Keratinocyte (primary cell): ENCODE measurements around the gene RBFOX1. TPM values are rescaled to one million over a fixed set of nuclear protein-coding genes. Genes with fewer than 3 reads are reported as not detected.

ENCODE experiments used
- DNase-seq: peaks from one replicate; pipeline ENCODE4 v3.0.0-alpha.2; 2011; ENCODE audit warnings: low read depth, missing footprints, low spot score
- FAIRE-seq: peaks from 2 replicates; lab custom pipeline; 2011; peaks lifted over from hg19 to GRCh38; lab: Jason Lieb, UNC
- H2AFZ ChIP-seq: 2 replicates; pipeline ENCODE4 v1.6.0; 2012; ENCODE audit warnings: low read length, control low read depth, inconsistent platforms; ENCODE audit not compliant: control insufficient read depth
- H3K27ac ChIP-seq: 2 replicates; pipeline ENCODE4 v1.5.1; 2011; ENCODE audit warnings: low read length; ENCODE audit not compliant: control insufficient read depth, insufficient read depth
- H3K27me3 ChIP-seq: 3 replicates; pipeline ENCODE4 v1.6.0; 2011; ENCODE audit warnings: low read length; ENCODE audit not compliant: control insufficient read depth, insufficient read depth; ENCODE audit errors: extremely low read depth
- H3K36me3 ChIP-seq, 2 experiments: 2 replicates in 1 of 2; 3 replicates in 1 of 2; pipeline ENCODE4 v1.5.1; 2011; ENCODE audit warnings: low read length in 2 of 2, mild to moderate bottlenecking in 1 of 2; ENCODE audit not compliant: control insufficient read depth in 2 of 2, insufficient read depth in 2 of 2; ENCODE audit errors: extremely low read depth in 1 of 2
- H3K4me1 ChIP-seq: 3 replicates; pipeline ENCODE4 v1.5.1; 2011; ENCODE audit warnings: low read length; ENCODE audit not compliant: control insufficient read depth, insufficient read depth; ENCODE audit errors: extremely low read depth
- H3K4me2 ChIP-seq: 3 replicates; pipeline ENCODE4 v1.6.0; 2011; ENCODE audit warnings: low read depth, low read length; ENCODE audit not compliant: control insufficient read depth, insufficient read depth; ENCODE audit errors: extremely low read depth
- H3K4me3 ChIP-seq, 3 experiments: fragments of 200-600 bp in 1 of 3; sonication (generic) in 1 of 3; 2 replicates in 2 of 3; 3 replicates in 1 of 3; pipeline ENCODE4 v1.5.1; 2011 to 2016; ENCODE audit warnings: low read length in 3 of 3, mild to moderate bottlenecking in 3 of 3, control low read depth in 2 of 3, inconsistent platforms in 1 of 3, low read depth in 1 of 3, mixed read lengths in 1 of 3, mixed run types in 1 of 3, moderate library complexity in 1 of 3; ENCODE audit not compliant: control insufficient read depth in 2 of 3, insufficient read depth in 2 of 3; ENCODE audit errors: extremely low read depth in 1 of 3
- H3K79me2 ChIP-seq: 2 replicates; pipeline ENCODE4 v1.6.0; 2012; ENCODE audit warnings: low read length; ENCODE audit not compliant: control insufficient read depth, insufficient read depth
- H3K9ac ChIP-seq: 3 replicates; pipeline ENCODE4 v1.6.0; 2011; ENCODE audit warnings: low read length; ENCODE audit not compliant: control insufficient read depth, insufficient read depth; ENCODE audit errors: extremely low read depth
- H3K9me1 ChIP-seq: 3 replicates; pipeline ENCODE4 v1.6.0; 2011; ENCODE audit warnings: low read length; ENCODE audit not compliant: control insufficient read depth, insufficient read depth; ENCODE audit errors: extremely low read depth
- H3K9me3 ChIP-seq: 2 replicates; pipeline ENCODE4 v1.5.1; 2012; ENCODE audit warnings: low read depth, low read length; ENCODE audit not compliant: control insufficient read depth
- H4K20me1 ChIP-seq: 3 replicates; pipeline ENCODE4 v1.6.0; 2011; ENCODE audit warnings: low read length; ENCODE audit not compliant: control insufficient read depth, insufficient read depth; ENCODE audit errors: extremely low read depth
- CTCF ChIP-seq, 3 experiments: IDR thresholded peaks in 1 of 3; conservative IDR thresholded peaks in 1 of 3; optimal IDR thresholded peaks in 1 of 3; 2 replicates in 2 of 3; 3 replicates in 1 of 3; pipeline versions ENCODE3 to v1.5.1; 2011; ENCODE audit warnings: low read length in 3 of 3, mild to moderate bottlenecking in 3 of 3, moderate library complexity in 2 of 3, control low read depth in 1 of 3, inconsistent platforms in 1 of 3; ENCODE audit not compliant: insufficient read depth in 2 of 3; ENCODE audit errors: extremely low read depth in 1 of 3
- EZH2 ChIP-seq: IDR thresholded peaks from one replicate; pipeline ENCODE4 v1.6.1; 2012; ENCODE audit warnings: inconsistent platforms, mild to moderate bottlenecking, low read length, moderate library complexity
- dilution Hi-C: fragments of 300-500 bp; cut with MboI; formaldehyde crosslinking; loops from one replicate; pipeline ENCODE4 v1.7.0; 2020; ENCODE audit warnings: low sequenced_read_pairs; ENCODE audit not compliant: extremely low pct_ligation_motif_present
- polyA plus RNA-seq, 5 experiments: library from polyadenylated mRNA; depleted of rRNA in 3 of 5; stranded (reverse) in 3 of 5; stranded (forward) in 1 of 5; unstranded in 1 of 5; fragments of >200 nt; gene quantifications; 1 replicate in 1 of 5; 2 replicates in 3 of 5; 3 replicates in 1 of 5; pipeline versions ENCODE4 v1.2.1 to v1.2.3, GENCODE V29; 2011 to 2012; ENCODE audit warnings: missing spikeins in 2 of 5, low read depth in 1 of 5, low replicate concordance in 1 of 5

RBFOX1 gene
- polyA plus RNA-seq, 1 donor (not counting 4 experiments of a cell fraction or from before 2014, with no cell fraction given), result not detected

- no peaks in the 10 kb centered on the region for H3K27me3 ChIP-seq
- no peak overlapping the region for H3K9ac ChIP-seq
- no peaks in the 10 kb centered on the region for H3K79me2 ChIP-seq
- no peak overlapping the region for H3K4me3 ChIP-seq
- no peak overlapping the region for H3K27ac ChIP-seq
- H2AFZ ChIP-seq, result no peak overlapping the region
- no peak overlapping the region for H3K4me2 ChIP-seq
- dilution Hi-C loops, result no loop called here
- no peak for DNase-seq
- FAIRE-seq, result no peak
- TF ChIP-seq EZH2, result no peak
- TF ChIP-seq CTCF (optimal IDR thresholded peaks at IDR 0.05 in 1 of 3, IDR thresholded peaks at IDR 0.05 in 1 of 3, conservative IDR thresholded peaks at IDR 0.05 in 1 of 3; ENCODE audit: extremely low read depth in 1 of 3, insufficient read depth in 2 of 3, low read length in 3 of 3), result no peak
- no peaks in the 10 kb centered on the region for H4K20me1 ChIP-seq
- no peaks in the 10 kb centered on the region for H3K9me1 ChIP-seq
- no peaks in the 10 kb centered on the region for H3K4me1 ChIP-seq
- H3K9me3 ChIP-seq, result no peaks in the 10 kb centered on the region
- H3K36me3 ChIP-seq, result no peaks in the 10 kb centered on the region
Observed at GRCh38 chr16:7449306-7449705, 116.7 kb downstream of the RBFOX1 start.

- Histone ChIP-seq H3K4me1 (no peaks in the 10 kb centered on the region), H3K79me2 (no peaks in the 10 kb centered on the region), H3K9ac (no peak overlapping the region), H3K27ac (no peak overlapping the region), H3K27me3 (no peaks in the 10 kb centered on the region), H3K9me1 (no peaks in the 10 kb centered on the region), H2AFZ (no peak overlapping the region), H3K9me3 (no peaks in the 10 kb centered on the region), H4K20me1 (no peaks in the 10 kb centered on the region), H3K36me3 (no peaks in the 10 kb centered on the region), H3K4me2 (no peak overlapping the region), H3K4me3 (no peak overlapping the region)
- dilution Hi-C loops, result no loop called here
- no peak for TF ChIP-seq CTCF (optimal IDR thresholded peaks at IDR 0.05 in 1 of 3, IDR thresholded peaks at IDR 0.05 in 1 of 3, conservative IDR thresholded peaks at IDR 0.05 in 1 of 3; ENCODE audit: extremely low read depth in 1 of 3, insufficient read depth in 2 of 3, low read length in 3 of 3)
- TF ChIP-seq EZH2, result no peak
- FAIRE-seq (no peak), DNase-seq (no peak)
Observed at GRCh38 chr16:7449808-7450207, 117.2 kb downstream of the RBFOX1 start.
